ENCODE data around the gene USH2A.

DNA sequence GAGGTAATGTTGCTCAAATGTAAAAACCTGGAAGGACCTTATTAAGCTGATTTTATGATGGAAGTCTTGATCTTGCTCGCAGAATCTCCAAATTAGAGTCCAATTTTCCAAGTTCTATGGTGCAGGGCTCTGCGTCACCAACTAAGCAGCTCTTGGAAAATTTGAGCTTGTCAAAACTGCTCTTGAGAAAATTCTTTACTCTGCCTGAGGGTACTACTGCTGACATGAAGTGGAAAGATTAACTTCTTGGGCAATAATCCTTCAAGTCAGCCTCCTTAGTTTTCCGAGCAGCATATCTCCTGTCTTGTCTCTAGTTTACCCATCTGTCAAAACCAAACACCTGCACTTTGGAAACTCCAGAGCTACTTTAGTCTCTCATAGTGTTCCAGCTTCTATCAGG, 562.4 kb downstream of the USH2A start:
- TF ChIP-seq CTCF (IDR thresholded peaks at IDR 0.05) (no peak), EP300 (IDR thresholded peaks at IDR 0.05) (no peak)
